ENCODE data around the gene MRPS27.
A peak's percentile ranks its signal among the peaks of the same experiment; 100 is the strongest.

The MRPS27 gene

DNA sequence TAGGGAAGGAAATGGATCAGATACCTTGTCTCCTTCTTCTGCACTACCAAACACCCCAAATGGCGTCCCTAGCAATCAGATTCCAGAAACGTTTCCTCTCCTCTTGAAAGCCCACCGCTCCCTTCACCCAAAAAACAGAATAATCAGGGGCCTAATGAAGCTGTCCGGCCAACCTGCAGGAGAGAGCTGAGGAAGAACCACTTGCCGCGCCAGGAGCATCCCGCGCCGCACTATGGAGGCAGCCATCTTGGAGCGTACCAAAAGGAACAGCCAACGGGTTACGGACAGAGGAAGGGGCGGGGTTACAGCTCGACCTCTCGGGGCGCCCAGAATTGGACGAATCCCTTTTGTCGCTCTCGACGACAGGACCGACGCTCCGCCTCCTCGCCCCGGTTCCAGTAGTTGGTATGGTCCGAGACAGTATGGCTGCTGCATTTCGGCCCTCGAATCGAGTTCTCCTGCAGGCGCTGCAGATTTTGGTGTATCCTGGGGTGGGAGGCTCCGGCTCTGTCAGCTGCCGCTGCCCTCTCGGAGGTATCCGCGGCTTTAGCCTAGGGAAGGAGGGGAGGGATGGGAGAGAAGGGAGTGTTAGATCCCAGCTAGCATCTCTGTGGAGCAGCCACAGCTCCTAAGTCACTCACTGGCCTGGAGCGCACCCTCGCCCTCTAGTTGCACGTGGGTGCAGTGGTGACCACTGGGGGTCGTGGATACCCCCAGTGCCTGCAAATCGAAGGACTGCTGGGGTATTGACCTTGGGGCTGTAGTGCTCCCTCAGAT lies at the start of gene MRPS27, which contains the start of gene PTCD2:
MRPS27 (minus strand) TSS at position 265 of the 777 bp plus-strand sequence; CDS start at position 246, 19 bp downstream.
PTCD2 (plus strand) TSS at position 398 of the 777 bp plus-strand sequence; CDS start at position 408, 10 bp downstream.
- DNase-seq (ENCODE audit: extremely low spot score): peak; percentile 99
- ChIA-PET POLR2A (interaction anchor here (0.9 kb wide), 1 partner anchor 12 kb away, joined by 8 read pairs; no protein-coding TSS in a partner anchor), CTCF (interaction anchor here (0.9 to 8.8 kb wide), 12 partner anchors 11 to 236 kb away, joined by 3 to 77 read pairs (median 4); no protein-coding TSS in a partner anchor)
- TF ChIP-seq, protein P1, sequence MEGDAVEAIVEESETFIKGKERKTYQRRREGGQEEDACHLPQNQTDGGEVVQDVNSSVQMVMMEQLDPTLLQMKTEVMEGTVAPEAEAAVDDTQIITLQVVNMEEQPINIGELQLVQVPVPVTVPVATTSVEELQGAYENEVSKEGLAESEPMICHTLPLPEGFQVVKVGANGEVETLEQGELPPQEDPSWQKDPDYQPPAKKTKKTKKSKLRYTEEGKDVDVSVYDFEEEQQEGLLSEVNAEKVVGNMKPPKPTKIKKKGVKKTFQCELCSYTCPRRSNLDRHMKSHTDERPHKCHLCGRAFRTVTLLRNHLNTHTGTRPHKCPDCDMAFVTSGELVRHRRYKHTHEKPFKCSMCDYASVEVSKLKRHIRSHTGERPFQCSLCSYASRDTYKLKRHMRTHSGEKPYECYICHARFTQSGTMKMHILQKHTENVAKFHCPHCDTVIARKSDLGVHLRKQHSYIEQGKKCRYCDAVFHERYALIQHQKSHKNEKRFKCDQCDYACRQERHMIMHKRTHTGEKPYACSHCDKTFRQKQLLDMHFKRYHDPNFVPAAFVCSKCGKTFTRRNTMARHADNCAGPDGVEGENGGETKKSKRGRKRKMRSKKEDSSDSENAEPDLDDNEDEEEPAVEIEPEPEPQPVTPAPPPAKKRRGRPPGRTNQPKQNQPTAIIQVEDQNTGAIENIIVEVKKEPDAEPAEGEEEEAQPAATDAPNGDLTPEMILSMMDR (IDR thresholded peaks at IDR 0.05; ENCODE audit: control extremely low read depth, extremely low read depth, low read depth, missing control alignments): peak; percentile 43

- ChIA-PET POLR2A (no interaction called here), CTCF (interaction anchor here (1.0 to 9.6 kb wide), 6 partner anchors 10 to 187 kb away, joined by 3 to 154 read pairs (median 3); no protein-coding TSS in a partner anchor)
- TF ChIP-seq, protein P1 (IDR thresholded peaks at IDR 0.05; ENCODE audit: control extremely low read depth, extremely low read depth, low read depth, missing control alignments): no peak
- no peak for DNase-seq (ENCODE audit: extremely low spot score)
Observed at GRCh38 chr5:72369711-72370110, 49.7 kb upstream of the MRPS27 start.

DNA sequence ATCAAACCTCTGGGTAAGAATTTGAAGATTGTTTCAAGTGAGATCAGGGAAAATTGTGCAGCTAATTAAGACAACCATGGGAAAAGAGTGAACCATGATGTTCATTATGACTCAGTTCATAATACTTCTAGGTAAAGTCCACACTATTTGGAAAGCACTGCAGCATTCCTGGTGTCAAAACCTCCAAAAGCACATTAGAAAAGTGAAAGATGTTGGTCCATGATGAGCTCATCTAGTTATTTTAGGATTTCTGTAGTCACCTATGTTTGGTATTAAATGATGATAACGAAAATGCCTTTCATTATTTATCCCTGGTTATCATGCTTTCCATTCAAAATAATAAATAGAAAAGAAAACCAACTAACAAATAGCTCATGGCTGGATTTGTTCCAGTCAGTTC lies 49.3 kb upstream of the MRPS27 start:
- ChIA-PET POLR2A (no interaction called here), CTCF (interaction anchor here (1.0 to 9.6 kb wide), 8 partner anchors 10 to 187 kb away, joined by 3 to 154 read pairs (median 6); no protein-coding TSS in a partner anchor)
- DNase-seq (ENCODE audit: extremely low spot score): no peak
- TF ChIP-seq, protein P1 (IDR thresholded peaks at IDR 0.05; ENCODE audit: control extremely low read depth, extremely low read depth, low read depth, missing control alignments): no peak

- TF ChIP-seq, protein P1 (IDR thresholded peaks at IDR 0.05; ENCODE audit: control extremely low read depth, extremely low read depth, low read depth, missing control alignments): no peak
- DNase-seq (ENCODE audit: extremely low spot score): no peak
- ChIA-PET POLR2A (no interaction called here), CTCF (interaction anchor here (1.1 to 9.6 kb wide), 12 partner anchors 11 to 450 kb away, joined by 3 to 154 read pairs (median 10); partner anchors contain the start of gene TNPO1)
Observed at GRCh38 chr5:72368271-72368670, 48.2 kb upstream of the MRPS27 start.

DNA sequence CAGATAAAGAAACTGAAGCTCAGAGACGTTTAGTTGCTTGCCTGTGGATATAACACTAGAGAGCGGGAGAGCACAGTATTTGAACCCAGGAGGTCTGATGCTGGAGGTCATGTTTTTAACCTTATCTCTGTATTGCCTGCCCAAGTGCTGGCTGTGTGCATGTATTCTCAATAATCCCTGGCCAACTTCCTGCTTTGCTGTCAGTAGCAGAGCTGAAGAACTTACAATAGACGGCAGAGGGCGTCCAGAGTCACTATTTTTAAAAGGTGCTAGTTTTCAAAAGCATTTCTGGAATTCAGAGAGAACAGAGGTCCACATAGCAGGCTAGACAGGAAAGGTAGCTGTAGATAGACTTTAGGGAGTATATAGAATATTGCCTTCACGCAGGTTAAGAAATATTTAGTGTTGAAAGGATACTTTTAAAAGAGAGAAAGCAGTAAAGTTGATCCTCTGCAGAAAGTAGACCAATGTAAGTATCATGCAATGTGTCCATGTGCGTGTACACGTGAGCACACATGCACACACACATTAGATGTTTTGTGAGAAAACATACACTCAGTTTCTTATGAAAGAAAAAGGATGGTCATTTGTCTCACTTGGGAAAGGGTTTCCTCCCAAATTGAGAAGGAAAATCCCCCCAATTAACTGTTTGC lies 46.4 kb upstream of the MRPS27 start:
- peak; percentile 49 for DNase-seq (ENCODE audit: extremely low spot score)
- TF ChIP-seq, protein P1 (IDR thresholded peaks at IDR 0.05; ENCODE audit: control extremely low read depth, extremely low read depth, low read depth, missing control alignments): peak; percentile 71
- ChIA-PET CTCF (interaction anchor here (0.7 to 9.6 kb wide), 52 partner anchors 8 to 483 kb away, joined by 3 to 154 read pairs (median 6); partner anchors contain the start of gene TNPO1), POLR2A (no interaction called here)

DNA sequence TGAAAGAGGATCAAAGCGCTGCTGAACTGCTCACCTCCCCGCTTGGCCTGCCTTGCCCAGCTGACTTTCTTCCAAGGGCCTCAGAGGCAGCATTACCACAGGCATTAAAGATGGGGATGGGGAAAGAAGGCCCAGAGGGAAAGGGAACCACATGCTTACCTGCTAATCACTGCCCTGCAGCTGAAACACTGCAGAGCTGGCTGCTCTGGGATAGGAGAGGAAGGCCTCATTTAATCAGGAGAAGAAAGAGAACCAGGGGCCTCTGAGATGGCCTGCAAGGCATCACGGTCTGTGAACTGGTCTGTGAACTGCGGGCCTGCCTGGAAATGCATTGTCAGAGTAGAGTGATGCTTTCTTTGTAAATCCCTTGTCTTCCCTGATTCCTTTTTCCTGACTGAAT lies 44.9 kb upstream of the MRPS27 start:
- TF ChIP-seq, protein P1 (IDR thresholded peaks at IDR 0.05; ENCODE audit: control extremely low read depth, extremely low read depth, low read depth, missing control alignments): no peak
- ChIA-PET POLR2A (no interaction called here), CTCF (interaction anchor here (0.8 to 9.6 kb wide), 13 partner anchors 9 to 453 kb away, joined by 3 to 154 read pairs (median 12); partner anchors contain the start of gene TNPO1)
- no peak for DNase-seq (ENCODE audit: extremely low spot score)

Data from GM10248 (cell line).